ENCODE results near the gene LLGL2.
A peak's percentile ranks its signal among the peaks of the same experiment; 100 is the strongest.

LLGL2 gene

DNA sequence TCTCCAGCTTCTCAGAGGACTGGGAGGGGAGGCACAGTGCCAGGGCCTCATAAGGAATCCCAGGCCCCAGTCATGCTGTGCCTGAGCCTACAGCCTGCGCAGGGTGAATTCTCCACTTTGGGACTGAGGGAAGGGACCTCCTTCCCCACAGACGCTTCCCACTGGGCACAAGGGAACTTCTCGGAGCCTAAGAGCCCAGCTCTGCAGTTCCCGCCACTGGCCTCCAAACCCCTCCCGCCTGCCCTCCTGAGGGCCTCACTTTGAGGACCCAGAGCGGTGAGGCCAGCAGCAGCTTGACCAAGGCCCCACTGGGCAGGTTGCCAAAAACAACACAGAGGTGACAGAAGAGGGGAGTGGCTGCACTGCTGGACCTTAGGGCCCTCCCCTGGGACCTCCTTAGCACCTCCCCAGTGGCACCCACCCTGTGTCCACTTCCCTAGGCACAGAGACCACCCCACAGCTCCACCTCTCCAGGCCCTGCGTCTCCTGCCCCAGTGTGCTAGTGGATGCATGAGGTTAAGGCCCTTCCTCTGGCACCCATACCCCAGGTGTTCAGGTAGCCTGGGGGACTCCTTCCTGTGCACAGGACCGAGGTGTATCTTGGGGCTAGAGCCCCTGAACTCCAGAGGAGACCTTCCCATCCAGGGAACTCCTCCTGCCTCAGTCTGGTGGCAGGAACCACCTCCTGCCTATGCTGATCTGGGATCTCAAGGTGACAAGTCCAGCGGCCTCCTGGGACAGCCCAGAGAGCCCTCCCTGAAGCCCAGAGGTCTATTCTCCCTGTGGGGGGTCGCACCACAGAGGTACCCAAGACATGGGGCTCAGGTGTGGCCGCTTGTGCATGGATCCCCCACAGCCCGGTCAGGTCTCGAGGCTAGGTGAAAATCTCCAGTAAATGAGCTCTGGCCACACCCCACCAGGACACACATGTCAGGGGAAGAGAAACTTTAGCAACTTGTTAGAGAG lies 13.6 kb upstream of the LLGL2 start:
- no peak for TF ChIP-seq POLR2AphosphoS5 (IDR thresholded peaks at IDR 0.05; ENCODE audit: low read depth, low read length)

DNA sequence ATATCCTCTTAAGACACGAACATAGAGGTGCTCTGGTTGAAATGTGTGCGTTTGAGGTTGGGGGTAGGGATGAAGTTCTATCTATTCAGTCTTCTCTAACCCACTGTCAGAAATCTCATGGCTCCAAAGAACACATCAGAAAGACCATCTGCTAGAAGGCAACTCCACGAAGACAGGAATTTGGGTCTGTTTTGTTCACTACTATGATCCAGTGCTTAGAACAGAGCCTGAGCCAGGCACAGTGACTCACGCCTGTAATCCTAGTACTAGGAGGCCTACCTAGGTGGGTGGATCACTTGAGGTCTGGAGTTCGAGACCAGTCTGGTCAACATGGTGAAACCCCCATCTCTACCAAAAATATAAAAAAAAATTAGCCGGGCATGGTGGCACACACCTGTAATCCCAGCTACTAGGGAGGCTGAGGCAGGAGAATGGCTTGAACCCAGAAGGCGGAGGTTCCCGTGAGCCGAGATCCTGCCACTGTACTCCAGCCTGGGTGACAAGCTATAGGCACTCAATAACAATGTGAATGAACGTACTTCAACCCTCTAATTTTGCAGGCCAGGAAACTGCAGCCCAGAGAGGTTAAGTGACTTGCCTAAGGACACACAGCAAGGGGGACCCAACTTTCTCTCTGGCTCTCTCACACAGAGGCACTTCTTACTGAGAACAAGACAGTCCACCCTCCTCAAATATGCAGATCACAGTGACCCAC lies 12.4 kb upstream of the LLGL2 start:
- TF ChIP-seq POLR2AphosphoS5 (IDR thresholded peaks at IDR 0.05; ENCODE audit: low read depth, low read length) (no peak), SIN3A (IDR thresholded peaks at IDR 0.05; ENCODE audit: borderline replicate concordance, insufficient read depth, low read length) (no peak)

DNA sequence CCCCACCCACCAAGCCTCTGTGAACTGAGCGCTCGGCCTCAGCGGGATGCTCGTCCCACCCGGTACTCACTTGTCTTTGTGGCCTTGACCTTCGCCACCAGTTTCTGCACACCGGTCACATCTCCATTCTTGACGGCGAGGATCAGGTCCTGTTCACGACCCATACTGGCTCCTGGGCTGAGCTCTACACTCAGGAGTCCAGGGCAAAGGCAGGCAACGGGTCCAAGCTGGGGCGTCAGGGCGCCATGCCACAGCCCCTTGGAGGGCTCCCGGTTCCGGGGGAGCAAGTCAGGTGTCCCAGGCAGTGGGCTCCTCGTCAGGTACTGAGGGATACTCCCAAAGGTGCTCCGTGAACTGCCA lies 11.9 kb upstream of the LLGL2 start:
- TF ChIP-seq, protein P1, sequence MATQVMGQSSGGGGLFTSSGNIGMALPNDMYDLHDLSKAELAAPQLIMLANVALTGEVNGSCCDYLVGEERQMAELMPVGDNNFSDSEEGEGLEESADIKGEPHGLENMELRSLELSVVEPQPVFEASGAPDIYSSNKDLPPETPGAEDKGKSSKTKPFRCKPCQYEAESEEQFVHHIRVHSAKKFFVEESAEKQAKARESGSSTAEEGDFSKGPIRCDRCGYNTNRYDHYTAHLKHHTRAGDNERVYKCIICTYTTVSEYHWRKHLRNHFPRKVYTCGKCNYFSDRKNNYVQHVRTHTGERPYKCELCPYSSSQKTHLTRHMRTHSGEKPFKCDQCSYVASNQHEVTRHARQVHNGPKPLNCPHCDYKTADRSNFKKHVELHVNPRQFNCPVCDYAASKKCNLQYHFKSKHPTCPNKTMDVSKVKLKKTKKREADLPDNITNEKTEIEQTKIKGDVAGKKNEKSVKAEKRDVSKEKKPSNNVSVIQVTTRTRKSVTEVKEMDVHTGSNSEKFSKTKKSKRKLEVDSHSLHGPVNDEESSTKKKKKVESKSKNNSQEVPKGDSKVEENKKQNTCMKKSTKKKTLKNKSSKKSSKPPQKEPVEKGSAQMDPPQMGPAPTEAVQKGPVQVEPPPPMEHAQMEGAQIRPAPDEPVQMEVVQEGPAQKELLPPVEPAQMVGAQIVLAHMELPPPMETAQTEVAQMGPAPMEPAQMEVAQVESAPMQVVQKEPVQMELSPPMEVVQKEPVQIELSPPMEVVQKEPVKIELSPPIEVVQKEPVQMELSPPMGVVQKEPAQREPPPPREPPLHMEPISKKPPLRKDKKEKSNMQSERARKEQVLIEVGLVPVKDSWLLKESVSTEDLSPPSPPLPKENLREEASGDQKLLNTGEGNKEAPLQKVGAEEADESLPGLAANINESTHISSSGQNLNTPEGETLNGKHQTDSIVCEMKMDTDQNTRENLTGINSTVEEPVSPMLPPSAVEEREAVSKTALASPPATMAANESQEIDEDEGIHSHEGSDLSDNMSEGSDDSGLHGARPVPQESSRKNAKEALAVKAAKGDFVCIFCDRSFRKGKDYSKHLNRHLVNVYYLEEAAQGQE (IDR thresholded peaks at IDR 0.05; ENCODE audit: insufficient read depth in 1 of 2, low read depth in 2 of 2, low read length in 2 of 2): no peak
- TF ChIP-seq POLR2AphosphoS5 (IDR thresholded peaks at IDR 0.05; ENCODE audit: low read depth, low read length): no peak
- TF ChIP-seq FOXP2 (optimal IDR thresholded peaks at IDR 0.05; ENCODE audit: borderline replicate concordance, extremely low read depth, extremely low read length, insufficient read depth): no peak

DNA sequence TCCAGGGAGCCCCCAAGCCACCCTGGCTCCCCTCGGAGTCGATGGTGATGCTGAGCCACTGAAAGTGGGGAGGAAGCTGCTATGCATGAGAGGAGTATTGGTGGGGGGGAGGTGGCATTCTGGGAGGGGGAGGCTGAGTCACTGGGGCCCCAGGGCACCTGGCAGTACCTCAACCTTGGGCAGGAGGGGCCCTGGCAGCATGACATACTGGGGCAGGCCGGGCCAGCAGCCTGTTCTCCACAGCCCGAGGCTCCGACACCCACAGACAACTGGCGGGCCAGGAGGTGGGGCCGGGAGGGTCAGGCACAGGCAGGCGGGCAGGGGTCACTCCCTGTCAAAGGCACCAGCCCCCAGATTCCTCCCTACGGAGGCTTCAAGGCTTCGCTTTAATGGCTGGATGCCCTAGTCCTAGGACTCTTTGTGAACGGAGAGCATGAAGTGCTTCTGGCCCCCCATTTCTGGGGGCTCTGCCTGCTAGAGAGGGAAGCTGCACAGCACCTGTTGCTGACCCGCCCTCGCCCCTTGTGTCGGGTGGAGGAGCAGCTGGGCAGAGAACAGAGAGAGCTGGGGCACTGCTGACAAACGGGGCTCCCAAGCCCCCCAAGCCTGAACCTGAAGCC lies 11.1 kb upstream of the LLGL2 start:
- TF ChIP-seq, protein P1 (IDR thresholded peaks at IDR 0.05; ENCODE audit: insufficient read depth in 1 of 2, low read depth in 2 of 2, low read length in 2 of 2): no peak
- no peak for TF ChIP-seq POLR2AphosphoS5 (IDR thresholded peaks at IDR 0.05; ENCODE audit: low read depth, low read length)
- TF ChIP-seq FOXP2 (optimal IDR thresholded peaks at IDR 0.05; ENCODE audit: borderline replicate concordance, extremely low read depth, extremely low read length, insufficient read depth): no peak
- TF ChIP-seq SIN3A (IDR thresholded peaks at IDR 0.05; ENCODE audit: borderline replicate concordance, insufficient read depth, low read length): no peak
- TF ChIP-seq TAF1 (IDR thresholded peaks at IDR 0.05; ENCODE audit: borderline replicate concordance, insufficient read depth, low read length): no peak

DNA sequence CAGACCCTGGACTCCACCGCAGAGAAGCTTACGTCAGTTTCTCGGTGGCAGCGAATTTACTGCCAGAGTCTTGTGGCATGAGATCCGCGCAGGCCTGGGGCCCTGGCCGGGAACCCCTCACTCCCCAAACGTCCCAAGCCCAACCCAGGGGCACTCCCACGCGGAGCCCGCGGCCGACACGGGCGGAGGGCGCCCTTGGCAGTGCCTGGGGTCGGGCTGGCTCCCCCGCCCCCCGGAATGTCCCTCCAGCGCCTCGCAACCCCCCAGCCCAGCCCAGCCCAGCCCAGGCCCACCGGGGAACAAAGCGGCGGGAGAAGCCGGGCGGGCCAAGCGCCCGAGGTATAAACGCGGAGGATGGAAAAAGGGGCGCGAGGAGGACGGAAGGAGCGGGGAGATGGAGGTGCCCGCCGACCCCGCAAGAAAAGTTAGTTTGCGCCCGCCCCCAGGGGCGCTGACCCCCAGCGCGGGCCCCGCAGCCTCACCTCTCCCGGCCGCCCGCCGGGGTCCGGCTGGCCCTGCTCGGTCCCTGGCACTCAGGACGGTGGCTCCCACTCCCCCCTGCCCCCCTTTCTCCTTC lies 10.5 kb upstream of the LLGL2 start:
- TF ChIP-seq POLR2AphosphoS5 (IDR thresholded peaks at IDR 0.05; ENCODE audit: low read depth, low read length): peak; percentile 46; the same call in 1 of the 2 replicates
- no peak for TF ChIP-seq TAF1 (IDR thresholded peaks at IDR 0.05; ENCODE audit: borderline replicate concordance, insufficient read depth, low read length)

DNA sequence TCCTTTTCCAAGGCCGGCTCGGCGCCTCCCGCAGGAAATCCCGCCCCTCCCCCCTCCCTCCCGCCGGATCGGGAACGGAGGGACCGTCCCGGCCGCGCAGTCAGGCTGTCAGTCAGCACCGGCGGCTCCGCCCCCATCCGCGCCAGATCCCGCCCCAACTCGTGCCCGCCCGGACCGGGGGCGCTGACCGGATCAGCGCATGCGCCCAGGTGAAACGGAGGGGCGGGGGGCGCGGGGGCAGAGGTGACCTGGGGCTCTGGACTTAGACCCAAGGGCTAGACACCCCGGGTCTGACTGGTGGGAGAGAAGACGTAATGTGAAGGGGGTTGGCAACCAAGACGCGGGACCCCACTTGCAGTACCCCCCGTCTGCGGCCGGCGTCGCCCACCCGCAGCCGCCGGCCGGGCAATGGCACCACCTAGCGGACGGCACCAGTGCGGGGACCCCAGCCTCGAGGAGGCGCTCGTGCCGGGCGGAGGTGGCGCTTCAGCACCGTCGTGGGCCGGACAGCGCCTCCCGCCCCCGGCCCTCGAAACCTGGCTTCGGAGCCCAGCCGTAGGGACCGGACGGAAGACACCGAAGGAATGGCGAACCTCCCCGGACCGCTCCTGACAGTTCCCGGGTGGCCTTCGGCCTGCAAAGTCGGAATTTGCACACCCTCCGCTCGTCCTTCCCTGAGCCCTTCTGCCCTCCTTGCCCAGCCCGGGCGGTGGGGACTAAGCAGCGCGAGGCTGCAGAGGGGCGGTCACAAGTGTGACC lies 9.8 kb upstream of the LLGL2 start, which contains the start of gene CASKIN2:
Gene CASKIN2 (minus strand): TSS at position 42 of the 759 bp plus-strand sequence. CDS start 1,733 bp downstream, outside the sequence.
- TF ChIP-seq, protein P1 (IDR thresholded peaks at IDR 0.05; ENCODE audit: insufficient read depth in 1 of 2, low read depth in 2 of 2, low read length in 2 of 2): peak; percentile 96 to 98
- peak; percentile 37 for TF ChIP-seq FOXP2 (optimal IDR thresholded peaks at IDR 0.05; ENCODE audit: borderline replicate concordance, extremely low read depth, extremely low read length, insufficient read depth)
- TF ChIP-seq POLR2AphosphoS5 (IDR thresholded peaks at IDR 0.05; ENCODE audit: low read depth, low read length): no peak
- TF ChIP-seq SIN3A (IDR thresholded peaks at IDR 0.05; ENCODE audit: borderline replicate concordance, insufficient read depth, low read length): peak; percentile 84; the same call in 1 of the 2 replicates
- no peak for TF ChIP-seq TAF1 (IDR thresholded peaks at IDR 0.05; ENCODE audit: borderline replicate concordance, insufficient read depth, low read length)

Measured in PFSK-1 (cell line).